Embryonic facial prominence (tissue), 1 donor: ENCODE measurements around the gene PTGDS.

ENCODE experiments used
- DNase-seq: peaks from one replicate; pipeline ENCODE4 v3.0.0-alpha.2; 2016; ENCODE audit errors: extremely low spot score

The PTGDS gene

DNA sequence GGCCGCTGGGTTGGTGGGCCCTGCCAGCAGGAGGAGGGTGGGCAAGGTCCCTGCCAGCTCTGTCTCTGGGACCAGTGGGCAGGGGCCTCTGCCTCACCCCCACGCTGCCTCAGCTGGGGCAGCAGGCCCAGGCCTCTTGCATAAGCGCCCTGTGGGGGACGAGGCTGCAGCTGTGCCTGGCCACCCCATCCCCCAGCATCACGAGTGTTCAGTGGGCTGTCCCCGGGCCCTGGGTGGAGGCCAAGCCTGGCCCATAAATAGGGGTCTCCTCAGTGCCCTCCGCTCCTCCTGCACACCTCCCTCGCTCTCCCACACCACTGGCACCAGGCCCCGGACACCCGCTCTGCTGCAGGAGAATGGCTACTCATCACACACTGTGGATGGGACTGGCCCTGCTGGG lies at the start of gene PTGDS:
Gene PTGDS, plus strand, starts transcription at position 282 of the 400 bp plus-strand sequence. Its CDS starts 75 bp downstream, at position 357.
- DNase-seq: no peak

DNA sequence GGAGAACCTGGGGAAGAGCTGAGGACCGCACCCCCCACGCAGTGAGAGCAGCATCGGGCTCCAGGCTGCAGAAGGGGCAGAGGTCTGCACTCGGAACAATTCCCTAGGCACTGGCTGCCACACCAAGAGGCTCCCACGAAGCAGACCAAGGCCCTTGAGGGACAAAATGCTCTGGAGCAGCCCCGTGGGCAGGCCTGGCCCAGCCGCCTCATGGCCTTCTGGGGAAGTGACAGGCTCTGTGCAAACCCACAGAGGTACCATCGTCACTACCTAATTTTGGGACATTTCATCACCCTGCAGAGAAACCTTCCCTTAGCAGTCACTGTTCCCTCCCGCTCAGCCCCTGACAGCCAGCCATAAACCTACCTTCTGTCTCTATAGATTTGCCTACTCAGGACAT lies 48.7 kb upstream of the PTGDS start:
- no peak for DNase-seq

DNA sequence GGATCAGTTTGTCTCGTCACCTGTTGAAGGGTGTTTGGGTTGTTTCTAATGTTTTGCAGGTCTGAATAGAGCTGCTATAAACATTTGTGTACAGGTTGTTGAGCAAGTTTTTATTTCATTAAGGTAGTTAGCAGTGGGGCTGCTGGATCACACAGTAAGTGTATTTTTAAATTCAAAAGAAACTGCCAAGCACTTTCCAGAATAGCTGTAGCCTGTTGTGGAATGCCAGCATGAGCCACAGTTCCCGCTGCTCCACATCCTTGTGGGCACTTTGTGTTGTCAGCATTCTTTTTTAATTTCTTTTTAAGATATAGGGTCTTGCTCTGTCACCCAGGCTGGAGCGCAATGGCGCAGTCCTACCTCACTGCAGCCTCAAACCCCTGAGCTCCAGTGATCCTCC lies 47.3 kb upstream of the PTGDS start:
- no peak for DNase-seq

DNA sequence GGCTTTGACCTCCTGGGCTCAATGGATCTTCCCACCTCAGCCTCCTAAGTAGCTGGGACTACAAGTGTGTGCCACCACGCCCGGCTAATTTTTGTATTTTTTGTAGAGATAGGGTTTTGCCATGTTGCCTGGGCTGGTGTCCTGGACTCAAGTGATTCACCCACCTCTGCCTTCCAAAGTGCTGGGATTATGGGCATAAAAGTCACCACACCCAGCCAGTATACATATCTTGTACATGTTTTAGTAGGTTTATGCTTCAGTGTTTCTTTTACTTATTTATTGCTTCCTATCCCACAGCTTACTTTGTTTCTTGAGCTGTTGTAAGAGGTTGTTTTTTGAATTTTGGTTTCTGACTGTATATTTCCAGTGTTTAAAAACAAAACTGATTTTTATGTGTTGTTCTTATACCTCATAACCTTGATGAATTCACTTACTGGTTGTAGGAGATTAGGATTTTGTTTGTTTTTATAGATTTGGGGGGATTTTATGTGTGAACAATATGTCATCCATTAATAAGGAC lies 45.6 kb upstream of the PTGDS start:
- DNase-seq: no peak

DNA sequence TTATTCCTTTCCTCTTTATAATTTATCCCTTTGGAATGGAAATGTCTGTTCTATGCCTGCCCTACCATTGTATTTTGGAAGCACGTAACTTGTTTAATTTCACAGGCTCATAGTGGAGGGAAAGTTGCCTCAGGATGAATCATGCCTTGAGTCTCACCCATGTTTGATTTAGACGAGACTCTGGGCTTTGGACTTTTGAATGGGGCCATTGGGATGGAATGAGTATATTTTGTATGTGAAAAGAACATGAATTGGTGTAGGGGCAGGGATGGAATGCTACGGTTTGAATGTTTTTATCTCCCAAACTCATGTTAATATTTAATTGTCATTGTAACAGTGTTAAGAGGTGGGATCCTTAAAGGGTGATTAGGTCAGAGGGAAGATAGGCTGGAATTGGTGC lies 43.0 kb upstream of the PTGDS start:
- DNase-seq: no peak

DNA sequence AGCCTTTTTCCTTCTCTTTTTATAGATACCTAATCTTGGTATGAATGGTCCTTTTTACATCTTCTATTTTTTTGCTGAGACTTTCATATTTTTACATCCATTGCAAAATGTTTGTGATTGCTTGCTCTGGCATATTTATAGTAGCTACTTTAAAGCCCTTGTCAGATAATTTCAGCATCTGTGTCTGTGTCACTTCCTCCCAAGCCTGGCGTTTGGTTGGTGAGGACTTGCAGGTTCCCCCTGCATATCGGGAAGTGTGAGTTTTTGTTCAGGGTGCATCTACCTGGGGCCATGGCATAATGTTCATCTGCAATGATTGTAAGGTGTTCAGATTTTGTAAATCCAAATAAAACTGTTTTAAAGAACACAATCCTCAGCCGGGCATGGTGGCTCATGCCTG lies 41.7 kb upstream of the PTGDS start:
- no peak for DNase-seq

DNA sequence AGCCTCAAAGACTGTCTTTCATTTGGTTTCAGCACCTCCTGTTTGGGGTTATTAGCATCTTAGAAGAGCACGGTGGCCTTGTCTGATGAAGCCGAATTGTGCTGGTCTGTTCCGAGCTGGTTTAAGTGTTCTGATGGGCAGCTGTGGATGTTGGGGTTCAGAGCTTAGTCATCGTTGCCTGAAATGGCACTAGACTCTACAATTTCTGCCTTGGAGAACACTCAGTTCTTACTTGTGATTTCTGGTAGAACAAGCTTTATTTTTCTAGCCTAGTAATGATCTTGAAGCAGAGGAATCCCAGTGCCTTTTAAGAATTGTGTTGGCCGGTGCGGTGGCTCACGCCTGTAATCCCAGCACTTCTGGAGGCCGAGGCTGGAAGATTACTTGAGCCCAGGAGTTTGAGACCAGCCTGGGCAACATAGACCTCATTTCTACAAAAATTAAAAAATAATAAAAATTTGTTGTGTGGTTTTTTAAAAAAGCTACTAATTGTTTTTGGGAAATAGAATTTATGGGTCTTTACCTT lies 40.6 kb upstream of the PTGDS start:
- DNase-seq: no peak

DNA sequence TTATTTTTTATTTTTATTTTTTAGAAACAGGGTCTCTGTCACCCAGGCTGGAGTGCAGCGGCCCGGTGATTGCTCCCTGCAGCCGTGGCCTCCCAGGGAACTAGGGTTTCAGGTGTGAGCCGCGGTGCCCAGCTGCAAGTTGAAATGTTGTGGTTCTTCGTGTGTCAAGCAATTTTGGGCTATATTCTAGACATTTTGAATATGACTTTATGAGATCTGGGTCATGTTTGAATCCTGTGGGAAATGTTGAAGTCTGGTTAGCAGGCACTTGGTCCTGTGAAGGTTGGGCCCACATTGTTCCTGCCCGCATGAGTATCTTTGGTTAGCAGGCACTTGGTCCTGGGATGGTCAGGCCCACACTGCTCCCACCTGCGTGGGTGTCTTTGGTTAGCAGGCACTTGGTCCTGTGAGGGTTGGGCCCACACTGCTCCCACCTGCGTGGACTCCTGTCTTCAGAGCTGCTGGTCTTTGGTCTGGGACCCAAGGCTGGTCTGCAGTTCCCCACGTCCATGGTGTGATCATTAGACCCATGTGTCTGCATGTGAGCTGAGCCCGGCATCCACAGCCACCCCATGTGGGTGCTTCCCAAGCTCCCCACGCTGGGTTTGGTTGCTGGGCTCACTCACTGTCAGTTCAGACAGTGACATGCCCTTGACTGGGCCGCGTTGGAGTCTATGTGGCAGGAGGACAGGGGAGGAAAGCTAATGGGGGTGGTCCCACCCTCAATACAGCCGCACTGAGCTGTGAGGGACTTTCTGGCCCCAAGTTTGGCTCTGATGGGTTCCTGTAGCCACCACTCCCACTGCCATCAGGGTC lies 39.9 kb upstream of the PTGDS start:
- no peak for DNase-seq

DNA sequence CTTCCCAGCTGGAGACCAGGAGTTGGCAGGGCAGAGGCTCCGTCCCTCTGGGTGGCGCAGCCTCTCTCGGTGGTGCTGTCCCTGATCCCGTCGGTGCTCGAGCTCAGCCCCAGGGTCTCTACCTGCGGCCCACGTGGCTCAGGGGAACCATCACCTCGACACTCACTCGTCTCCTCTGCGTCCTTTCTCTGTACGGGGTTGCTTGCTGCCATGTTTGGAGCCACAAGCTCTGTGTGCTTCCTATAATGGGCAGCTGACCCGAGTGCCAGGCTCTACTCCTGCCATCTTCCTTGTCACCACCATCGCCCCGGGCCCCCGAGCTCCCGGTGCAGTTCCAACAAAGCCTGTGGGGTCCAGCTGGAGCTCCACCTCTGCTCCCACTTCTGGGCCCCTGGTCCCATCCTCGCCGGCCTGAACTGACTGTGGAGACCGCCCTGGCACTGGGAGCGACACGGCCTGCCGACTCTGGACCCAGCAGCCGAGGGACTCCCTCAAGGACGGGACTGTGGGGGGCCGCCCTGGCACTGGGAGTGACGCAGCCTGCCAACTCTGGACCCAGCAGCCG lies 37.8 kb upstream of the PTGDS start:
- no peak for DNase-seq

DNA sequence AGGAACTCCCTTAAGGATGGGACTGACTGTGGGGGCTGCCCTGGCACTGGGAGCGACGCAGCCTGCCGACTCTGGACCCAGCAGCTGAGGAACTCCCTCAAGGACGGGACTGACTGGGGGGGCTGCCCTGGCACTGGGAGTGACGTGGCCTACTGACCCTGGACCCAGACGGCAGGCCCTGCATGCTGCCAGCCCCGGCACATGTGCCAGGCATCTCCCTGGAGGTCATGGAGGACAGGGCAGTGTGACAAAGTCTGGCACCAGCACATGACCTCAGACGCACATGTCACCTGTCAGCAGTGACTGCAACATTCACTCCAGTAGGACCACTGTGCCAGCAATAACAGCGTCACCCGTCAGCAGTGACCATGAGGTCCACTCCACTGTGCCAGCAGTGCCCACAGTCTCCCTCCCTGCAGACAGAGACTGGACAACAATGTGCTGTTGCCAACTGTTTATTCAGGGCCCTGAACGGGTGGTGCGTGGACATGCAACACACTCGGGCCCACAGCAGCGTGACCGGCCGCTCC lies 37.2 kb upstream of the PTGDS start:
- no peak for DNase-seq

DNA sequence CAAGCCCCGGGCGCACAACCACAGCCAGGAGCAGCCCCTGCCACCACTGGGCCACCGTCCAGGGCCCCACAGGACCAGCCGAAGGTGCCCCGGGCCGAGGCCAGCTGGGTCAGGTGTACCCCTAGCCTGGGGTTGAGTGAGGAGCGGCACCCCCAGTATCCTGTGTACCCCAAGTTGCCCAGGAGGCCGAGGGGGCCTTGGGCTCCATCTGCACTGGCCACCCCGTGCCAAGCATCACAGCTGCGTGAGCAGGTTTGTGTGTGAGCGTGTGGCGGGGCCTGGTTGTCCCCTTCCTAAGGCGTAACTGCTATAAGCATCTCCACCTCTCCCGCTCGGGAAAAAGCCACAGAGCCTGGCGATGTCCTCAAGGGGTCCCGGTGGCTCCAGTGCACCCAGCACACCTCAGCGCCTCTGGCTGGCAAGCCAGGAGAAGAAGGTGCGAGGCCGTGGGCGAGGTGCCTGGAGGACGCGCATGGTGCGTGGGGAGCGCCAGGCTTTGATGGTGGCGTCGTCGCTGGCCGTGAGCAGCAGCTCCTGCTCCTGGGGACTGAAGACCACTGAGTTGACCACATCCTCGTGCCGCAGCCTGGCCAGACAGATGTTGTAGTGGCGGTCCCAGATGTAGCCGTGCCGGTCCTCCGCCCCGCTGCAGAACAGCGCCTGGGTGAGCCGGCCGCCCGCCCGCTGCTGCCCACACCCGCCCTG lies 36.6 kb upstream of the PTGDS start:
- DNase-seq: no peak

DNA sequence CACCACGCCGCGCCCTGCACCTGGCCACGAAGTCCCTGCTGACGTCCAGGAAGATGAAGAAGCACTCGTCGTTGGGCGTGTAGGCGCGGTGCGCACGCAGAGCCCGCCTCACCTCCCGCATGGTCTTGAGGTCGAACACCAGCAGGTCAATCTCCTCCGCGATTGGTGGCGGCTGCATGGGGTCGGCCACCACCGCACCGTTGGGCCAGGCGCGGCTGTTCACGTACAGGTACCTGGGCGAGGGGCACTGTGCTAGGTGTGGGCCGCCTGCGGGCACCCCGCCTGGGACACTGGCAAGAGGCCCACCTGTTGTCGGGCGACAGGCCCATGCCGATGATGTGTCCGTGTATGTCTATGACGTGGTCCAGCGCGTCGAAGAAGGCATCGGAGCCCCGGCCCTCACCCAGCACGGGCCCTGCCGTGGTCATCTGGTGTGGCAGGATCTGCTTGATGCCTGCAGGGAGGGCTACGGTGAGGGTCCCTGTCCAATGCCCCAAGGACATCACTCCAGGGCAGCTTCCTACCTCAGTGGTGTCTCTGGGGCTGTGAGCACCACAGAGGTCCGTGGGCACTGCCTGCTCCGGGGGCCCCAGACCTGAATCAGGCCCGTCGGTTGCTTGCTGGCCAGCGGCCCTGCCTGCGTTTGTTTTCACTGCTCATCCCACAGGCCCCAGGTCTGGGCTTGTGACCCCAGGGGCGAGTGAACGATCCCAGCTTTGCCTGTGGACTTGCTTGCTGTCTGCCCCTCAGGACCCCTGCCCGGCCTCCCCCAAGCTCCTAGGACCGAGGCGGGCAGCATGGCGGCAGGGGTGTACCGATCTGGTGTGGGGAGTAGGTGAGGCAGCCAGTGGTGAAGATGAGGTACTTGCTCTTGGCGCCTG lies 35.8 kb upstream of the PTGDS start:
- DNase-seq: no peak

DNA sequence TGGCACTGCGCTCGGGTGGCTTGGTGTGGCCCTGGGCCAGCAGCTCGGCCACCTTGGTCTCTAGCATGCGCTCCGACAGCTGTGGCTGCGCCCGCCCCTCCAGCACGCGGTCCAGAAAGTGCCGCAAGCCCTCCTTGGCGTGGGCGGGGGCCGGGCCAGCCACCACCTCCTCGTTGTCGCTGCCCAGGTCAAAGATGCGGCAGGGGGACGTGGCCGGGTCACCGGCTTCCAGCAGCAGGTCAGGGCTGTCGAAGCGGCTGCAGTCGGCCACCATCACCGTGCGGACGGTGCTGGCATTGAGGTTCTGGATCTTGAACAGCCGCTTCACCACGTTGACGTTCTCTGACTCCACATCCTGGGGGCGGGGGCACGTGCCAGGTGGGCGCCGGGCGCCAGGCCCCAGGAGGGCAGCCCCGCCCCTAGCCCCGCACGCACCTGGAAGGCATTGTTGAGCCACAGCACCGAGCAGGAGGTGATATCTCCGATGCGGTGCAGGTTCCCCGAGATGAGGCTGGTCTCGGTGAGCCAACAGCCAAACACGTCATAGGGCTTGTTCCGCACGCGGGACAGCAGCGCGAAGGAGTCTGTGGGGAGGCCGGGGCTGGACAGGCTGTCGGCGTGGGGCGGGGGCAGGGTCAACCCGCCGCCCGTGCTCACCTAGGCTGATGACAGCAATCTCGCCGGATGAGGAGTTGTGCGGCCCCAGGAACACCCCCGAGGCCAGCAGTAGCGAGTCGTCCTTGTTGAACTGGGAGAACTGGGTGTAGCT lies 35.0 kb upstream of the PTGDS start:
- DNase-seq: no peak

DNA sequence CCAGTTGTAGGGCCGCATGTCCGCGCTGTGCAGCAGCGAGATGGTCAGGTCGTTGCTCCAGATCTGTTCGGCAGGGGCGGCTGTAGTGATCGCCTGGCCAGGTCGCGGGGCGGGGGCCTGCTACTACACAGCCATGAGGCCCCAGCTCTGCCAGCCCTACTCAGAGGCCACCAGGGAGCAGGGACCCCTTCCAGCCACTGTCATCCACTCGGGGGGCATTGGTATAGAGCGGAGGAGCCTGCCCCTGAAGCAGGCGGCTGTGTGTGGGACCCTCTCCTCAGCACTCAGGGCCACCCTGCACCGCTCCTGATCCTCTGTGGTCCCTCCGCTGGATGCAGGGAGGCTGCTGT lies 34.4 kb upstream of the PTGDS start:
- DNase-seq: no peak

DNA sequence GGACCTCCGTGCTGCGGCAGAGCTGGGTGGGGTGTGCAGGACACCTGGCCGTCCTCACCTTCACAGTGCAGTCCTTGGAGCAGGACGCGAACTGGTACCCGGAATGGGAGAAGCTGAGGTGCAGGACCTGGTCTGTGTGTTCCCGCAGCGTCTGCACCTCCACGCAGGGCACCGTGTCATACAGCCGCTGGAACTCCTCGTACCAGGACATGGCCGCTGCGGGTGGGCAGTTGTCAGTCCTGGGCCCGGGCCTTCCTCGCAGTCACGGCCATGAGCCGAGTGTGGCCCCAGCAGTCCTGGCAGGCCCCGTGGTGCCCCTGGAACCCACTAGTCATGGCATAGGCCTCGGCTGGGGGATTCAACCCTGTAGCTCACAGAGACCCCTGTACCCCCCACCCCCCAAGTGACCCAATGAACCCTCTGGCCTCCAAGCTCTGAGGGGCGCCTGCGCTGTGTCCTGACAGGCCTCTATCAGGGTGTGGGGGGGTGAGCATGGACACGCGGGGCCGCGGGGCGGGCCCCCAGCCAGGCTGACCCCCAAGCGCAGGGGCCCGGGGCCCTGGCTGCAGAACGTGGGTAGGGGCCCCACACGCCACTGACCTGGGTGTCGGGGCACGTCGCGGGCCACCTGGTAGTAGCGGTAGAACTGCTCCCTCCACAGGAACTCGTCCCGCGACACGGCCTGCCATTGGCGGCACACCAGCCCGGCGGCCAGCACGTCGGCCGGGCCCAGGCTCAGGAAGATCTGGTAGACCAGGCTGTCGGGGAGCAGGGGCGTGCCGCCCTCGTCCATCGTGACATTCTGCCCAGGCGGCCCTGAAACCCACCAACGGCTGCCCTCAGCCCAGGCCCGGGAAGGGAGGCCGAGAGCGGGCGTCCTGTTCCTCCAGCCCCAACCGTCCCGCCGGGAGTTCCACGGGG lies 33.8 kb upstream of the PTGDS start:
- no peak for DNase-seq

DNA sequence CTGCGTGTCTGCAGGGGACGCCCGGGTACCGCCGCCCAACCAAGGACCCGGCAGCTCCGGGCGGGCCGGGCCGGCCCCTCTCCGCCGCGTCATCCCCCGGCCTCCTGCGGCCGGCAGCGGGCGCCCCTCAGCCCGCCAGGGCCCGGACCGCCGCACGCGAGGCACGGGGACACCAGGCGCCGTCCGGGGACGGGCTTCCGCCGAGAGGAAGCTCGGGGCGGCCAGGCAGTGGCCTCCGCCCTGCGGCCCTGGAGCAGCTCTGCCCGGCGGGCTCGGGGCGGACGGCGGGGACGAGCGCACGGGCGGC lies 33.1 kb upstream of the PTGDS start:
- no peak for DNase-seq

DNA sequence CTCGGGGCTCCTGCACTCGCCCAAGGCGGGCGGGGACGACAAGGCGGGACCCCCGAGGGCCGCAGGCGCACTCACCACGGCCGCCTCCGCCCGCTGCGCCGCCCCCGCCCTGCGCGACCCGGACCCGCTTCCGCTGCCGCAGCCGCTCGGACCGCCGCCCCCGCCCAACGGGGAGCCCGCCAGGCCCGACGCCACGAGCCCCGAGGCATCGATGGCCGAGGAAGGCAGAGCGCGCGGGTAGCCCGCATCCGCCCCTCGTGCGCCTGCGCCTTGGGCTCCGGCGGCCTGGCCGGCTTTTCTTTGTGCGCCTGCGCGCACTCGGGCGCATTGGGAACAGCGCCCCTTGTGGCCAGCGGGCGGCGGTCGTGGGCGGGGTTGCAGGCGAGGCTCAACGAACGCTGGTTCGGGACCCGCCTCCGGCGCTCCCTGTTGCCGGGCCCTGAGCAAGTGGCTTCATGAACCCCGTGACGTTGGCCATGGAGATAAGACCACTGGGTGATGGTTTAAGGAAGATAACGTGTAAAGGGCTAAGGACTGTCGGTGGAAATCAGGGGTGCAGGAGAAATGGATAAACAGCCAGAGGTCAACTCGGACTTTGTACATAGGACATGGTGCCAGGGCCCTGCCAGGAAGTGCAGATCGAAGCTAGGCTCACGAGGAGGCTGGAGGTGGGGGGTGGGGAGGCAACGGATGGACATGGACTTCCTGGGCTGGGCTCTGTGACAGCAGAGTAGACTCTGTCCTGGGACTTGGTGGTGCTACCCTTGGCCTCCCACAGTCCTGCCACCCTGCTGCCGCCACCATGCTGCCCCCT lies 32.6 kb upstream of the PTGDS start, which contains the start of the genes C8G and FBXW5:
Gene C8G, plus strand, starts transcription at position 725 of the 814 bp plus-strand sequence. Its CDS starts 78 bp downstream, at position 803.
Gene FBXW5, minus strand, starts transcription at position 220 of the 814 bp plus-strand sequence. CDS start 655 bp downstream, outside the sequence.
- DNase-seq: peak; percentile 89
